Fibroblast of skin of abdomen (primary cell): ENCODE measurements around the gene HS3ST4.

Source experiments
- DNase-seq: peaks from one replicate; pipeline ENCODE4 v3.0.0-alpha.2; 2013

The HS3ST4 gene

GRCh38 chr16:26118575-26118974, 426.8 kb downstream of the HS3ST4 start:
- no peak for DNase-seq

- DNase-seq = no peak
Observed at GRCh38 chr16:26120729-26121128, 429.0 kb downstream of the HS3ST4 start.

GRCh38 chr16:26128296-26128695, 436.5 kb downstream of the HS3ST4 start:
- DNase-seq = no peak

- no peak for DNase-seq
Observed at GRCh38 chr16:26129997-26130396, 438.2 kb downstream of the HS3ST4 start.

GRCh38 chr16:26133416-26134093, 441.8 kb downstream of the HS3ST4 start:
- no peak for DNase-seq

- no peak for DNase-seq
Observed at GRCh38 chr16:26134588-26134987, 442.8 kb downstream of the HS3ST4 start.

- DNase-seq = no peak
Observed at GRCh38 chr16:26137956-26138355, 446.2 kb downstream of the HS3ST4 start.

- no peak for DNase-seq
Observed at GRCh38 chr16:26139091-26139490, 447.3 kb downstream of the HS3ST4 start.

GRCh38 chr16:26139884-26140283, 448.1 kb downstream of the HS3ST4 start:
- DNase-seq = no peak

- DNase-seq = no peak
Observed at GRCh38 chr16:26149364-26150190, 457.8 kb downstream of the HS3ST4 start.

- no peak for DNase-seq
Observed at GRCh38 chr16:26155221-26155620, 463.5 kb downstream of the HS3ST4 start.

GRCh38 chr16:26157319-26157718, 465.6 kb downstream of the HS3ST4 start:
- DNase-seq = no peak

- no peak for DNase-seq
Observed at GRCh38 chr16:26158142-26158759, 466.5 kb downstream of the HS3ST4 start.

GRCh38 chr16:26161461-26162180, 469.9 kb downstream of the HS3ST4 start:
- DNase-seq = no peak

GRCh38 chr16:26169473-26169872, 477.7 kb downstream of the HS3ST4 start:
- DNase-seq = no peak

GRCh38 chr16:26175944-26176343, 484.2 kb downstream of the HS3ST4 start:
- DNase-seq = no peak

- no peak for DNase-seq
Observed at GRCh38 chr16:26177438-26177837, 485.7 kb downstream of the HS3ST4 start.

- DNase-seq = no peak
Observed at GRCh38 chr16:26178298-26178697, 486.5 kb downstream of the HS3ST4 start.

GRCh38 chr16:26186091-26186615, 494.4 kb downstream of the HS3ST4 start:
- no peak for DNase-seq
